Trophoblast cell (in vitro differentiated cells and primary cell): Measurements from ENCODE around the gene SMIM44.

Experiments used
- DNase-seq, 2 donors: peaks; one replicate each; pipeline ENCODE4 v3.0.0-alpha.2; 2016
- H2AFZ ChIP-seq: 2 replicates; pipeline ENCODE4 v1.6.1; 2013; ENCODE audit warnings: low read length, moderate library complexity, mild to moderate bottlenecking; ENCODE audit not compliant: insufficient read depth, poor library complexity
- H2AK5ac ChIP-seq: 2 replicates; pipeline ENCODE4 v1.6.1; 2013; ENCODE audit warnings: mild to moderate bottlenecking, low read length
- H2BK120ac ChIP-seq: 2 replicates; pipeline ENCODE4 v1.6.1; 2013; ENCODE audit warnings: low read length, mild to moderate bottlenecking, moderate library complexity; ENCODE audit not compliant: insufficient read depth, poor library complexity
- H2BK12ac ChIP-seq: 2 replicates; pipeline ENCODE4 v1.6.1; 2013; ENCODE audit warnings: mild to moderate bottlenecking, low read length, moderate library complexity
- H2BK5ac ChIP-seq: 2 replicates; pipeline ENCODE4 v1.6.1; 2013; ENCODE audit warnings: low read length, low read depth, moderate library complexity, mild to moderate bottlenecking; ENCODE audit not compliant: poor library complexity
- H3K14ac ChIP-seq: 2 replicates; pipeline ENCODE4 v1.6.1; 2013; ENCODE audit warnings: mild to moderate bottlenecking, low read length
- H3K18ac ChIP-seq: 2 replicates; pipeline ENCODE4 v1.6.1; 2013; ENCODE audit warnings: mild to moderate bottlenecking, low read length
- H3K23ac ChIP-seq: 2 replicates; pipeline ENCODE4 v1.6.1; 2013; ENCODE audit warnings: low read length
- H3K27ac ChIP-seq: 2 replicates; pipeline ENCODE4 v1.5.1; 2013; ENCODE audit warnings: low read depth, mild to moderate bottlenecking, inconsistent platforms, low read length, moderate library complexity
- H3K27me3 ChIP-seq: 2 replicates; pipeline ENCODE4 v1.6.1; 2013; ENCODE audit warnings: inconsistent platforms, mild to moderate bottlenecking, low read length, moderate library complexity; ENCODE audit not compliant: insufficient read depth
- H3K36me3 ChIP-seq, 2 experiments: 1 replicate in 1 of 2; 2 replicates in 1 of 2; pipeline ENCODE4 v1.6.1; 2013; ENCODE audit warnings: low read length in 2 of 2, mild to moderate bottlenecking in 2 of 2, moderate library complexity in 1 of 2; ENCODE audit not compliant: insufficient read depth in 2 of 2, control insufficient read depth in 1 of 2
- H3K4ac ChIP-seq: 2 replicates; pipeline ENCODE4 v1.6.1; 2013; ENCODE audit warnings: low read depth, mild to moderate bottlenecking, low read length, moderate library complexity
- H3K4me1 ChIP-seq, 2 experiments: 1 replicate in 1 of 2; 2 replicates in 1 of 2; pipeline ENCODE4 v1.6.1; 2013; ENCODE audit warnings: low read length in 2 of 2, mild to moderate bottlenecking in 2 of 2, moderate library complexity in 1 of 2; ENCODE audit not compliant: insufficient read depth in 2 of 2, control insufficient read depth in 1 of 2
- H3K4me2 ChIP-seq: 2 replicates; pipeline ENCODE4 v1.6.1; 2013; ENCODE audit warnings: inconsistent platforms, mild to moderate bottlenecking, low read length, moderate library complexity
- H3K4me3 ChIP-seq: 2 replicates; pipeline ENCODE4 v1.5.1; 2013; ENCODE audit warnings: mild to moderate bottlenecking, low read depth, low read length, inconsistent platforms
- H3K79me1 ChIP-seq: one replicate; pipeline ENCODE4 v1.6.1; 2013; ENCODE audit warnings: low read length
- H3K79me2 ChIP-seq: 2 replicates; pipeline ENCODE4 v1.6.1; 2013; ENCODE audit warnings: low read length, mild to moderate bottlenecking; ENCODE audit not compliant: control insufficient read depth, insufficient read depth, poor library complexity
- H3K9ac ChIP-seq: 2 replicates; pipeline ENCODE4 v1.6.1; 2013; ENCODE audit warnings: mild to moderate bottlenecking, low read length
- H3K9me3 ChIP-seq: 2 replicates; pipeline ENCODE4 v1.6.1; 2013; ENCODE audit warnings: low read depth, mild to moderate bottlenecking, control low read depth, inconsistent platforms, low read length; ENCODE audit not compliant: insufficient read depth
- H4K12ac ChIP-seq: 2 replicates; pipeline ENCODE4 v1.6.1; 2013; ENCODE audit warnings: low read depth, mild to moderate bottlenecking, low read length, moderate library complexity
- H4K8ac ChIP-seq: 2 replicates; pipeline ENCODE4 v1.6.1; 2013; ENCODE audit warnings: low read depth, mild to moderate bottlenecking, low read length, moderate library complexity
- H4K91ac ChIP-seq: one replicate; pipeline ENCODE4 v1.6.1; 2013; ENCODE audit warnings: low read depth, mild to moderate bottlenecking, low read length, moderate library complexity
- WGBS: extraction: QIAGEN DNeasy Blood & Tissue Kit; methylation state at CpG from one replicate; pipeline ENCODE4 v1.1.7; 2013; ENCODE audit warnings: missing lambda C conversion rate; ENCODE audit not compliant: insufficient read length, insufficient coverage; ENCODE audit errors: extremely low coverage; 5-methylcytosine and 5-hydroxymethylcytosine counted together

Gene SMIM44

GRCh38 chr19:3506384-3507340 lies 23.4 kb upstream of the SMIM44 start:
- Histone ChIP-seq H3K36me3 (peaks cover 25 to 26% of the 10 kb centered on the region in 2 experiments), H3K4me1 (peaks cover 23 to 28% of the 10 kb centered on the region in 2 experiments), H2BK5ac (peak overlapping the region; percentile 91), H2BK120ac (peak overlapping the region; percentile 86), H2BK12ac (no peak overlapping the region), H3K27me3 (no peaks in the 10 kb centered on the region), H4K91ac (peak overlapping the region; percentile 91), H3K9ac (peak overlapping the region; percentile 93), H3K79me1 (peaks cover 28% of the 10 kb centered on the region), H2AFZ (peak overlapping the region; percentile 80), H2AK5ac (peak overlapping the region; percentile 62), H3K23ac (no peak overlapping the region), H4K8ac (peak overlapping the region; percentile 79), H3K4me3 (peak overlapping the region; percentile 93), H3K4ac (peak overlapping the region; percentile 91), H3K4me2 (peak overlapping the region; percentile 63), H3K9me3 (no peaks in the 10 kb centered on the region), H3K27ac (peak overlapping the region; percentile 72), H3K14ac (peak overlapping the region; percentile 92), H3K18ac (peak overlapping the region; percentile 83), H3K79me2 (peaks cover 39% of the 10 kb centered on the region), H4K12ac (peak overlapping the region; percentile 72)
- WGBS: no CpG with 5 or more reads among the region's 69 CpGs
- DNase-seq: peak in 1 of 2 donors; percentile 22

GRCh38 chr19:3505598-3506383 lies 22.6 kb upstream of the SMIM44 start, which contains the start of gene FZR1:
Gene FZR1, plus strand, starts transcription at chr19:3506311. Its CDS starts 16,679 bp downstream, at chr19:3522990.
- H3K14ac ChIP-seq: peak within 1 kb of the TSS; percentile 92
- no peak within 1 kb of the TSS for H2BK12ac ChIP-seq
- no CpG with 5 or more reads among the region's 79 CpGs for WGBS

GRCh38 chr19:3504735-3505134 lies 21.5 kb upstream of the SMIM44 start:
- Histone ChIP-seq H3K9me3 (no peaks in the 10 kb centered on the region), H3K79me2 (peaks cover 34% of the 10 kb centered on the region), H3K27ac (no peak overlapping the region), H2AFZ (no peak overlapping the region), H3K27me3 (no peaks in the 10 kb centered on the region), H3K18ac (no peak overlapping the region), H3K36me3 (peaks cover 7 to 8% of the 10 kb centered on the region in 2 experiments), H3K14ac (no peak overlapping the region), H4K8ac (no peak overlapping the region), H2BK12ac (no peak overlapping the region), H3K4me2 (no peak overlapping the region), H2BK5ac (no peak overlapping the region), H3K4me3 (no peak overlapping the region), H3K79me1 (peaks cover 35% of the 10 kb centered on the region), H3K9ac (no peak overlapping the region), H4K12ac (no peak overlapping the region), H4K91ac (no peak overlapping the region), H3K4me1 (peaks cover 16 to 21% of the 10 kb centered on the region in 2 experiments), H3K23ac (no peak overlapping the region), H2BK120ac (no peak overlapping the region), H3K4ac (no peak overlapping the region), H2AK5ac (no peak overlapping the region)
- no peak for DNase-seq
- no CpG with 5 or more reads among the region's 5 CpGs for WGBS

More at GRCh38 chr19:3505598-3506383, 22.6 kb upstream of the SMIM44 start, which contains the start of gene FZR1:
- H3K79me1 ChIP-seq: peaks cover 30% of the 10 kb centered on the region
- H3K9ac ChIP-seq: peak within 1 kb of the TSS; percentile 93
- H4K8ac ChIP-seq: peak within 1 kb of the TSS; percentile 79
- H3K4me1 ChIP-seq: peaks cover 23 to 28% of the 10 kb centered on the region in 2 experiments
- peak within 1 kb of the TSS; percentile 93 for H3K4me3 ChIP-seq
- H3K18ac ChIP-seq: peak within 1 kb of the TSS; percentile 83
- peak within 1 kb of the TSS; percentile 80 for H2AFZ ChIP-seq
- peaks cover 16 to 17% of the 10 kb centered on the region in 2 experiments for H3K36me3 ChIP-seq
- H3K27ac ChIP-seq: peak within 1 kb of the TSS; percentile 72
- peak within 1 kb of the TSS; percentile 91 for H4K91ac ChIP-seq
- no peaks in the 10 kb centered on the region for H3K9me3 ChIP-seq
- peak within 1 kb of the TSS; percentile 65 for H3K4me2 ChIP-seq
- DNase-seq: peak; percentile 99 to 100
- peaks cover 33% of the 10 kb centered on the region for H3K79me2 ChIP-seq
- H2BK120ac ChIP-seq: peak within 1 kb of the TSS; percentile 91
- H2AK5ac ChIP-seq: peak within 1 kb of the TSS; percentile 62
- H4K12ac ChIP-seq: peak within 1 kb of the TSS; percentile 89
- peak within 1 kb of the TSS; percentile 91 for H2BK5ac ChIP-seq
- H3K23ac ChIP-seq: no peak within 1 kb of the TSS
- peak within 1 kb of the TSS; percentile 91 for H3K4ac ChIP-seq
- H3K27me3 ChIP-seq: no peaks in the 10 kb centered on the region

GRCh38 chr19:3503036-3503572 lies 19.9 kb upstream of the SMIM44 start:
- peaks cover 27% of the 10 kb centered on the region for H3K79me2 ChIP-seq

More at GRCh38 chr19:3503036-3503572, 19.9 kb upstream of the SMIM44 start:
- peak overlapping the region; percentile 5 for H2AK5ac ChIP-seq
- H3K79me1 ChIP-seq: peaks cover 28% of the 10 kb centered on the region
- H3K14ac ChIP-seq: no peak overlapping the region
- peaks cover 7 to 10% of the 10 kb centered on the region in 2 experiments for H3K4me1 ChIP-seq
- no peak overlapping the region for H3K4me3 ChIP-seq
- H3K4ac ChIP-seq: no peak overlapping the region
- no peak overlapping the region for H2BK12ac ChIP-seq
- no peak overlapping the region for H2BK120ac ChIP-seq
- H3K18ac ChIP-seq: no peak overlapping the region
- H2AFZ ChIP-seq: no peak overlapping the region
- no peaks in the 10 kb centered on the region for H3K27me3 ChIP-seq
- no peak for DNase-seq
- no peak overlapping the region for H4K91ac ChIP-seq
- H4K12ac ChIP-seq: no peak overlapping the region
- no peaks in the 10 kb centered on the region for H3K36me3 ChIP-seq
- no peak overlapping the region for H3K4me2 ChIP-seq
- no peak overlapping the region for H4K8ac ChIP-seq
- no peak overlapping the region for H3K23ac ChIP-seq
- no peaks in the 10 kb centered on the region for H3K9me3 ChIP-seq
- no peak overlapping the region for H2BK5ac ChIP-seq
- H3K9ac ChIP-seq: no peak overlapping the region
- H3K27ac ChIP-seq: no peak overlapping the region
- no CpG with 5 or more reads among the region's 13 CpGs for WGBS
